DMS153 treated with DMSO at 0.1 percent for 48 hours (cell line): ENCODE measurements around the gene ADAMTS20.
"Not testable (repeated sequence)": the region's sequence is repeated elsewhere in the genome, so short reads cannot be mapped to it uniquely, and the experiment has no call there.

Experiments used
- DNase-seq: peaks from one replicate; lab custom pipeline; 2025; ENCODE audit not compliant: unreplicated experiment; lab: John Stamatoyannopoulos, UW

Gene ADAMTS20

GRCh38 chr12:43370263-43370662 lies 181.7 kb downstream of the ADAMTS20 start:
- no peak for DNase-seq

GRCh38 chr12:43362910-43363694 lies 188.9 kb downstream of the ADAMTS20 start:
- DNase-seq = no peak

- no peak for DNase-seq
Measured at GRCh38 chr12:43361031-43361710, 190.8 kb downstream of the ADAMTS20 start.

- DNase-seq = not testable (repeated sequence)
Measured at GRCh38 chr12:43360001-43360400, 192.0 kb downstream of the ADAMTS20 start.

GRCh38 chr12:43357141-43357540 lies 194.9 kb downstream of the ADAMTS20 start:
- no peak for DNase-seq

- no peak for DNase-seq
Measured at GRCh38 chr12:43352001-43352400, 200.0 kb downstream of the ADAMTS20 start.

GRCh38 chr12:43349863-43350262 lies 202.1 kb downstream of the ADAMTS20 start:
- DNase-seq = no peak

- no peak for DNase-seq
Measured at GRCh38 chr12:43348221-43348620, 203.8 kb downstream of the ADAMTS20 start.

- DNase-seq = no peak
Measured at GRCh38 chr12:43347026-43347425, 205.0 kb downstream of the ADAMTS20 start.

GRCh38 chr12:43345023-43345422 lies 207.0 kb downstream of the ADAMTS20 start:
- DNase-seq = no peak

- DNase-seq = not testable (repeated sequence)
Measured at GRCh38 chr12:43341785-43342313, 210.2 kb downstream of the ADAMTS20 start.

GRCh38 chr12:43338848-43339526 lies 213.0 kb downstream of the ADAMTS20 start:
- DNase-seq = no peak

- no peak for DNase-seq
Measured at GRCh38 chr12:43337571-43338444, 214.2 kb downstream of the ADAMTS20 start.

- DNase-seq = no peak
Measured at GRCh38 chr12:43336962-43337555, 214.9 kb downstream of the ADAMTS20 start.

- DNase-seq = no peak
Measured at GRCh38 chr12:43333644-43334043, 218.4 kb downstream of the ADAMTS20 start.

GRCh38 chr12:43332977-43333640 lies 218.9 kb downstream of the ADAMTS20 start:
- DNase-seq = no peak

GRCh38 chr12:43331935-43332334 lies 220.1 kb downstream of the ADAMTS20 start:
- DNase-seq = no peak

GRCh38 chr12:43329375-43329774 lies 222.6 kb downstream of the ADAMTS20 start:
- DNase-seq = no peak

- no peak for DNase-seq
Measured at GRCh38 chr12:43325786-43326185, 226.2 kb downstream of the ADAMTS20 start.

GRCh38 chr12:43320281-43320680 lies 231.7 kb downstream of the ADAMTS20 start:
- no peak for DNase-seq
